HT-29 (cell line): Measurements from ENCODE around the gene HDAC6. TPM values are rescaled to one million over a fixed set of nuclear protein-coding genes. Genes with fewer than 3 reads are reported as not detected.
A peak's percentile ranks its signal among the peaks of the same experiment; 100 is the strongest.
"Not testable (repeated sequence)": the region's sequence is repeated elsewhere in the genome, so short reads cannot be mapped to it uniquely, and the experiment has no call there.

Source experiments
- DNase-seq: peaks from one replicate; pipeline ENCODE4 v3.0.0-alpha.2; 2015; ENCODE audit warnings: low spot score
- total RNA-seq: library from RNA; depleted of rRNA; stranded (reverse); fragments of >200 nt; shearing (Covaris generic); gene quantifications from 2 replicates; pipeline ENCODE4 v1.2.3, GENCODE V29; 2014

HDAC6 gene
- total RNA-seq, 1 experiment from 2014 or later, result 65.2 TPM

DNA sequence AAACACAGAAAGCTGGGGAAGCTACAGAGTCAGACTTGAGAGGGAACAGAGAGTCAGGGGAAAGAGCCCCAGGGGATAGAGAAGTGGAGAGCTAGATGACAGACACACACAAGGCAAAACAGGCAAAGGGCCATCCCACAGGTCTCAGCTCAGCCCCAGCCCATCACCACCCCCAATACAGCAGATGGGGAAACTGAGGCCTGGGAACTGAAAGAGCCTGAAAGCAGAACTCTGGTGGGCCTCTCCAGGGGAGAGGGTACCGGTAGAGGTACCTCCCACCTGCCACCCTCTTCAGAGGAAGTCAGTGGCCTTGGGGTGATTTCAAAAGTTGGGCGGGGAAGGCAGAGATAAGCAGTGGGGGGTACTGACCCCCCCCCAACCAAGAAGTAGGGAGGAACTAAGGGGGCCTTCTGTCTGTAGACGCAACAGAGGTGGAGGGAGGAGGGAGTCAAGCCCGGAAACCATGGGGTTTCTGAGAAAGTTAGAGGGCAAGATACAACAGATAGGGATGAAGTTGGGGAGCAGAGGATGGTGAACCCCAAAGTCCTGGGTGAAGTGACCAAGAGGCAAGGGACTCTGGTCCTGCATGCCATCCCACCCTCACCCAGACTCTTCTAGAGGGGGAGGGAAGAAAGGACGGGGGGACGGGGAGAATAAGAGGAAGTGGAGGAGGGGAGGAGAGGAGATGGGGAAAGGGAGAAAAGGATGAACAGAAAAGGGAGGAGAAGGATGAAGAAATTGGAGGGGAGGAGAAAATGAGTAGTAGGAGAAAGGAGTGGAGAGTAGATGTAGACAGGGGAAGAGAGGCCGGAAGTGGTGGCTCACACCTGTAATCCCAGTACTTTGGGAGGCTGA, 12.3 kb upstream of the HDAC6 start:
- DNase-seq, result no peak

DNA sequence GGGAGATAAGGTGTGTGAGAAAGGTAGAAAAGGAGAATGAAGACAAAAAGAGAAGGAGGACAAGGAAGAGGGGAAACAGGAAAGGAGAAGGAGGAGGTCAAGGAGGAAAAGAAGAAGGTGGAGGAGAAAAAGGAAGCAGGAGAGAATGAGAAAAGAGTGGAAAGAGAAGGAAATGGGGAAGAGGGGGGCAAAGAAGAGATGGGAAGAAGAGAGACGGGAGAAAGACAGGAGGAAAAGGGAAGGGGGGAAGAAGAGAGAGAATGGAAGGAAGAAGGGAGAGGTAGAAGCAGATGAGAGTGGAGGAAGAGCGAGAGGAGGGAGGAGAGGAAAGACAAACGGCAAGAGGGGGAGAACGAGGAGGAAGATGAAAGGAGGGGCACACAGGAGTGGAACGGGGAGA, 11.4 kb upstream of the HDAC6 start:
- no peak for DNase-seq

DNA sequence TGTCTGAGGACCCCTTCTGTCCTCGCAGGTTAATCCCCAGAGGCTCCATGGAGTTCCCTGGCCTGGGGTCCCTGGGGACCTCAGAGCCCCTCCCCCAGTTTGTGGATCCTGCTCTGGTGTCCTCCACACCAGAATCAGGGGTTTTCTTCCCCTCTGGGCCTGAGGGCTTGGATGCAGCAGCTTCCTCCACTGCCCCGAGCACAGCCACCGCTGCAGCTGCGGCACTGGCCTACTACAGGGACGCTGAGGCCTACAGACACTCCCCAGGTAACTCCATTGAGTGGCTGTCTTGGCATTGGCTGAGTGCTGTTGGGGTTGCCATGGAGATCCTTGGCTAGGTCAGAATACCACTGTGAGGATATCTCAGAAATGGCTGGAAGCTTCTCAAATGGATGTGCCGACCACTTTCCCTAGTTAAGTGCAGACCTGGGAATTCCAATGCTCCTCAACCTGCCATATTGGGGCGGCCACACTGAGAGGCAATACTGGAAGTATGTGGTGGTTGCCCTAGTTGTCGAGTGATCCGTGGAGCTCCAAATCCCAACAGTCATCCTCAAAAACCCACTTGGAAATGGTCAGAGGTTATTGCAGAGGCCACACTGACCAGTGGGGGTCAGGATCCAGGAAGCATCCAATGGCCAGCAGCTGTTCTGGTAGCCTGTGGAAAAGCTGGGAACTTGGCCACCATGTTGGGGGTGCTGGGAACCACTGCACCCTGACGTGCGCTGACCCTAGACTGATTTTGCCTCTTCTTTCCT, 10.6 kb upstream of the HDAC6 start:
- no peak for DNase-seq

DNA sequence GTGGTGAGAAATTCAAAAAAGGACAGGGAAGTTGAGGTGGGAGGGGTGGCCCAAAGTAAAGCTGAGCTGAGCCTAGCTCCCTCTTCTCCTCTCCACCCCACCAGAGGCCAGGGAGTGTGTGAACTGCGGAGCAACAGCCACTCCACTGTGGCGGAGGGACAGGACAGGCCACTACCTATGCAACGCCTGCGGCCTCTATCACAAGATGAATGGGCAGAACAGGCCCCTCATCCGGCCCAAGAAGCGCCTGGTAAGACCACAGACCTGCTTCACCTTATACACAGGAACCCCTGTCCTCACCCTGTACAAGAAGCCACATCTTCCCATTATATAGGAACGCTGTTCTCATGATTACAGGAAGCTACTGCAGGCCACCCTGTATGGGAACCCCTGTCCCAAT, 9.6 kb upstream of the HDAC6 start:
- DNase-seq, result no peak

DNA sequence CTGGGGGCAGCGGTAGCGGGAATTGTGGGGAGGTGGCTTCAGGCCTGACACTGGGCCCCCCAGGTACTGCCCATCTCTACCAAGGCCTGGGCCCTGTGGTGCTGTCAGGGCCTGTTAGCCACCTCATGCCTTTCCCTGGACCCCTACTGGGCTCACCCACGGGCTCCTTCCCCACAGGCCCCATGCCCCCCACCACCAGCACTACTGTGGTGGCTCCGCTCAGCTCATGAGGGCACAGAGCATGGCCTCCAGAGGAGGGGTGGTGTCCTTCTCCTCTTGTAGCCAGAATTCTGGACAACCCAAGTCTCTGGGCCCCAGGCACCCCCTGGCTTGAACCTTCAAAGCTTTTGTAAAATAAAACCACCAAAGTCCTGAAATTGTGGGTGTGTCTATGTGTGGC, 7.9 kb upstream of the HDAC6 start:
- no peak for DNase-seq

DNA sequence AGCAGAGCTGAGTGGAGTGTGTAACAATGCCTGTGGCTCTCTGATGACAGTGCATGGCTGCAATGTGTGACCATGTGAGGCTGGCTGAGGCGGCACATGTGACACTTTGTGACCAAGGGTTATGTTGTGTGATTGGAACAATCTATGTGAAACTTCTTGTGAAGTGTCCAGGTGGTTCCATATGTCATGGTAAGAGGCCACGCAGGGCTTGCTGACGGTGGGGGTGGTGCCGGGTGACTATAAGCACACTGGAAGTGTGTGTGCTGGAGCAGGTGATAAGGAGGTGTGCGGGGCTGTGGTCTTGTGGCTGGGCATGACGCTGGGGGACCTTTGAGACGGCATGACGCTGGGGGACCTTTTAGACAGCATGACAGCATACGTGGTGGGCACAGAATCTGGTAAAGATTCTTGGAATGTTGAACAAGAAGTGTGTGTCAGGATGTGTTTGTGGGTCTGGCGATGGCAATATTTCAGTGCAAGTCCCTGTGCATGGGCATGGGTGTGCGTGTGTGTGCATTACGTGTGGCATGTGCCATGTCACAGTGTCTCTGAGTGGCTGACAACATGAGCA, 7.4 kb upstream of the HDAC6 start:
- no peak for DNase-seq

DNA sequence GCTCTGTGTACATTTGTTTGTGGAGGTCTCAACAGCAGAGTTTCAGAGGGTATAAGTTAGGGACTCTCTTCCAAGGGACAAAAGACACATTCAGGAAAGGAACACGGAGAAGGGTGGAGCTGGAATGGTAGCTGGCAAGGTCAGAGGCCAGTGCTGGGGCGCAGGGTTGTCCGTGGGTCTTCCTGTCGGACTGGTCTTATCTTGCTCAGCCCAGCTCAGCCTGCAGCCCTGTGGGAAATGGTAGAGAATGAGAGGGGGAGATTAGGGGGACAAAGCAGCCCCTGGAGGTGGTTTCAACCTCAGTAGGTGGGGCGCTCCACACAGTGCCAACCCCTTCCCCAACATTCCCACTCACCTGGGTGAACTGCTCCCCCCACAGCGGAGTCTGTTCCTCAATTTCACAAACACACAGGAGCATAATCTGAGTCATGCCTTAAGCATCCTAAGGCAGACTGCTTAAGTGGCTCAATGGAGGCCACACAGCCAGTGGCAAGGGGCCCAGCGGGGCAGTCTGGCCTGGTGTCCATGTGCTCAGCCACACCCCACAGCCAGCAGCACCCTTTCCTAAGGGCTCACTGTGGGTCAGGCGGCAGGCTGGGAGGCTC, 6.9 kb upstream of the HDAC6 start:
- DNase-seq, result peak; percentile 55

DNA sequence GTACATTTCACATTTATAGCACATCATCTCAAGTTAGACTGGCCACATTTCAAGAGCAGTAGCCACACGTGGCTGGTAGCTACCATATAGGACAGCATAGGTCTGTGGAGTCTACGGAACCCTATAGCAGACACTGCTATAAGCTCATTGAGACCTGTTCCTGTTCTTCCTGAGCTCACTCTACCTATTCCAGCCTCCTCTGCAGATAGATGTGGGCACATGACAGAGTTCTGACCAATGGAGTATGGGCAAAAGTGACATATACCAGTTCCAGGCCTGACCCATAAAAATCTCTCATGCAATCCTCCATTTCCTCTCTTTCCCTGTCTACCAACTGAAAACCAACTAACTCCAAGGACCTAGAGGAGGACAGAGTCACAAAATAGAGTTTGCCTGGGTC, 3.5 kb upstream of the HDAC6 start:
- DNase-seq, result no peak

DNA sequence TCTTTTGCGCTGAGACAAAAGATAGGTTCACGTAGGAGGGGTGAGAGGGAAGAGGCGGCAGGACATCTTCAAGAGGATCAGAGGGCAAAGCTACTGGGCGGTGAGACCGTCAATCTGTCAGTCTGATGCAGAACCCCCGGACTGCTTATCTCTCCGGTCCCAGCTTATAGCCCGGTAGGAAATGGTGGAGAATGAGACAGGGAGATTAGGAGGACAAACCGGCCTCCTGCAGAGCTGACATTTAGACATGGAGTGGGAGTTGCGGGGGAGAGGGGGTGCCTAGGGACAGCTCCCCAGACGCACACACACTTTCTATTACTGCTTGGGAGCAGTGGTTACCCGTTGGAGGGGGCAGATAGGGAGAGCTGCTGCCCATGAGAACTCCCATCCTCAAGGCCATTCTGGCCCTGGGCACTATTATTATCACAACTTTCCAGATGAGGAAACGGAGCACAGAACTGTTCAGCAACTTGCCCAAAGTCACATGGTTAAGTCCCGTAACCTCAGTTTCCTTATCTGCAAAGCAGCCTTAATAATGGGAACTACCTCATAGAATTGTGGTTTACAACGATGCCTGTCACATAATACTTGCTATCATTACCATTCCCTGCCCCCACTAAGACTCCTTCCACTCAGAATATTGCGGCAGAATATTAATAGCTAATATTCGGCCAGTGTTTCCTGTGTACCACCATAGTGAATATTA, 1.1 kb upstream of the HDAC6 start:
- DNase-seq, result no peak

DNA sequence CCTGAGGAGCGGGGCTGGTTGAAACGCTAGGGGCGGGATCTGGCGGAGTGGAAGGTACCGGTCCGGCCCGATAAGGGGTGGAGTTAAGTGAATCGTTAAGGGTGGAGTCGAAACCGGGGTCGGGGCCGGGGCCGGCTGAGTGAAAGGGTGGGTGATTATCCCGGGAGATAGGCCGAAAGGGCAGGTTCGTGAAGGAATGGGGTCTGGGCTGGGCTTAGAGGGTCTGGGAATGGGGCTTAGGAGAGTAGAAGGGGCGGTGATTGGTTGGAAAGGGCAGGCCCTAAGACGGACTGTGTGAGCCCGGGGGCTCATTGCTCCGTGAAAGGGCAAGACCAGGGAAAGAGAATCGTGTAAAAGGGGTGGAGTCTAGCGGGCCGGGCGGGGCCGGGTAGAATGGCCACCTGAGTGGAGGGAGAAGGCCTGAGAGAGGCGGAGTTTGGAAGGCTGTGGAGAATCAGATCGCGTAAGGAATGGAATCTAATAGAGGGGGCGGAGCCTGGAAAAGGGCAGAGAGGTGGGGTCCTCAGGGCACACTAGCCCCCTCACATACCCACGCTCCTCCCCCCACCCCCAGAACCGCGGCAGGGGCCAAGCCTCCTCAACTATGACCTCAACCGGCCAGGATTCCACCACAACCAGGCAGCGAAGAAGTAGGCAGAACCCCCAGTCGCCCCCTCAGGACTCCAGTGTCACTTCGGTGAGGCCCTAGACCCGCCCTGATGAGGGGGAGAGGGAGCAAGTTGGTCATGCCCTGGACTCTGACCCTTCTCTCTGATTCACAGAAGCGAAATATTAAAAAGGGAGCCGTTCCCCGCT, 430 bp downstream of the HDAC6 start:
- DNase-seq, result peak; percentile 88

DNA sequence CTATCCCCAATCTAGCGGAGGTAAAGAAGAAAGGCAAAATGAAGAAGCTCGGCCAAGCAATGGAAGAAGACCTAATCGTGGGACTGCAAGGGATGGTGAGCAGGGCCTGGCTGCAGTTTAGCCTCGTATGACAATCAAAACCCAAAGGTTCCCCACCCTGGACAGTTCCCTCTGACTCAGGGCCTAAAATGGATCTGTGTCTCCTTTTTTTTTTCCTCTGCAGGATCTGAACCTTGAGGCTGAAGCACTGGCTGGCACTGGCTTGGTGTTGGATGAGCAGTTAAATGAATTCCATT, 986 bp downstream of the HDAC6 start:
- no peak for DNase-seq

DNA sequence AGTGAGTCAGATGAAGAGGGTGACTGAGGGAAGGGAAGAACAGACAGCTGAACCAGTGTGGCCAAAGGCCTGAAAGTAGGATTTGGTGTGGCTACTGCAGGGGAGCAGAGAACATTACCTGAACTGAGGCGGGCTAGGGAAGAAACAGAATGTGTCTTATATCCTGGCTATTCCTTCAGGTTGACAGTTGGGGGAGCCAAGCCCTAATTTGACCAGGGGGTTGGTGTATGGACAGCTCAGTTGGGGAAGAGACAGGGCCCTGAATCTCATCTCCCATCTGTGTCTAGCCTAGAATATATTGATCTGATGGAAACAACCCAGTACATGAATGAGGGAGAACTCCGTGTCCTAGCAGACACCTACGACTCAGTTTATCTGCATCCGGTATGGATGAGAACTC, 4.2 kb downstream of the HDAC6 start:
- DNase-seq, result no peak

DNA sequence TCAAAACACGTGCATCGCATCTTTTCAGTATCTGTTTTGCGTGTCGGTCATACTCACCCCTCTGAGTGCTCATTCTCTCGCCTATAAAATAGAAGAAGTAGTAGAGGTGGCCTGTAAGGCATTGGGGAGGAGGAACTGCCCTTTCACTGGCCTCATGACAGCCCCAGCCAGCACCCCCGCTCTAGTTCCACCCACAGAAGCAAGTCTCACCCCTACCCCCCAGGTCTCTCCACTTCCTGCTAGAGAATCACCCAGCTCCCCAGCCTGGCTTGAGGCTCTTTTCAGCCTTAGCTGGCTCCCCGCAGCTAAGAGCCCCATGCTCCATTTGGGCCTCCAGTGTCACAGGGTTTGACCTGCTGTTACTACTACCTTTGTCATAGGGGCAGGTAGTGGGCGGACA, 11.8 kb downstream of the HDAC6 start:
- DNase-seq, result no peak

DNA sequence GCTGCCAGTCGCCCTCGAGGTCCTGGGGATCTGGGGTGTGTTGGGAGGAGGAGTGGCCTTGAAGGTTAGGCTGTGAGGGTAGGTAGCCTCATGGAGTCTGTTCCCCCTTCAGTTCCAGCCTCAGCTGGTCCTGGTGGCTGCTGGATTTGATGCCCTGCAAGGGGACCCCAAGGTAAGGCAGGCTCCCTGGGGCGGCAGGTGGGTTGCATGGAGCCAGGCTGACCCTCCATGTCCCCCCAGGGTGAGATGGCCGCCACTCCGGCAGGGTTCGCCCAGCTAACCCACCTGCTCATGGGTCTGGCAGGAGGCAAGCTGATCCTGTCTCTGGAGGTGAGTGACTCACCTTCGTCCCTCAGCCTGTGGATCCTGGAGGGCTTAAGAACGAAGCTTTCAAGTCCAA, 12.9 kb downstream of the HDAC6 start:
- no peak for DNase-seq

DNA sequence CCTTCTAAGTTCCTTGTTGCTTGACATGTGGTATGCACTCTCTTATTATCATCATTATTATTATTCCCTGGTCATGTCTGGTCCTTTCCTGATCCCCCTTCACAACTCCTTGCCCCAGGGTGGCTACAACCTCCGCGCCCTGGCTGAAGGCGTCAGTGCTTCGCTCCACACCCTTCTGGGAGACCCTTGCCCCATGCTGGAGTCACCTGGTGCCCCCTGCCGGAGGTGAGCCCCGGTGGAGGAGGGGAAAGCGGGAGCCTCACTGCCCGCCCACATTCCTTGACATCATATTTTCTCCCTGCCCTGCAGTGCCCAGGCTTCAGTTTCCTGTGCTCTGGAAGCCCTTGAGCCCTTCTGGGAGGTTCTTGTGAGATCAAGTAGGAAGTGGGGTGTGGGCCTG, 13.4 kb downstream of the HDAC6 start:
- DNase-seq, result no peak

DNA sequence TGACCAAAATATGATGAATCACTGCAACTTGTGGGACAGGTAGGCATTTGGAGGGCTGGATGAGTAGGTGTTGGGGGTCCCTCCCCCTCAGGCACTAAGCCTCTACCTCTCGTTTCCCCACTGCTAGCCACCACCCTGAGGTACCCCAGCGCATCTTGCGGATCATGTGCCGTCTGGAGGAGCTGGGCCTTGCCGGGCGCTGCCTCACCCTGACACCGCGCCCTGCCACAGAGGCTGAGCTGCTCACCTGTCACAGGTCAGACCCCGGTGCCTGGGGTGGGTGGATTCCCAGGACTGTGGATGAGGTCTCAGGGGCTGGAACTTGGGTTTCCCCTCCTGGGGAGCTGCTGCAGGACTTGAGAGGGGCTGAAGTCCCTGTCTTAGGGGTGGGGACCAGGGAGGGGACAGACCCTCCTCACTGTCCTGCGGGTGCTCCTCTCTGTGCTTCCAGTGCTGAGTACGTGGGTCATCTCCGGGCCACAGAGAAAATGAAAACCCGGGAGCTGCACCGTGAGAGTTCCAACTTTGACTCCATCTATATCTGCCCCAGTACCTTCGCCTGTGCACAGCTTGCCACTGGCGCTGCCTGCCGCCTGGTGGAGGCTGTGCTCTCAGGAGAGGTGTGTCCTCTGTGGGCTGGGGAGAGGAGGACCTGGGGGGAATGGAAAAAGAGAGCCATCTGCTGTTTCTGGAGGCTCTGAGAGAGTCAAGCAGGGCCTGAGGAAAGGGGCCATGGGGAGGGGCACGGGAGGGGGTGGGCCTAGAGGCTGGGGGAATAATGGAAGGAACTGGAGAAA, 14.3 kb downstream of the HDAC6 start:
- DNase-seq, result no peak

DNA sequence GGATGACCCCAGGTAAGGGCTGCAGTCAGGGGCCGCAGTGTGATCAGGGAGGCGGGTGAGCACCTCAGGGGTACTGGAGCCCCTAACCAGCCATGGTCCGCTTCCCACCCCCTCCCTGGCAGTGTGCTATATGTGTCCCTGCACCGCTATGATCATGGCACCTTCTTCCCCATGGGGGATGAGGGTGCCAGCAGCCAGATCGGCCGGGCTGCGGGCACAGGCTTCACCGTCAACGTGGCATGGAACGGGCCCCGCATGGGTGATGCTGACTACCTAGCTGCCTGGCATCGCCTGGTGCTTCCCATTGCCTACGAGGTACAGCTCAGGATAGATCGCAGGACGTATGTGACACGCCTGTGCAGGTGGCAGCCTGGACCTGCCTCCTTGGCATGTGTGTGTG, 16.2 kb downstream of the HDAC6 start:
- DNase-seq, result no peak

DNA sequence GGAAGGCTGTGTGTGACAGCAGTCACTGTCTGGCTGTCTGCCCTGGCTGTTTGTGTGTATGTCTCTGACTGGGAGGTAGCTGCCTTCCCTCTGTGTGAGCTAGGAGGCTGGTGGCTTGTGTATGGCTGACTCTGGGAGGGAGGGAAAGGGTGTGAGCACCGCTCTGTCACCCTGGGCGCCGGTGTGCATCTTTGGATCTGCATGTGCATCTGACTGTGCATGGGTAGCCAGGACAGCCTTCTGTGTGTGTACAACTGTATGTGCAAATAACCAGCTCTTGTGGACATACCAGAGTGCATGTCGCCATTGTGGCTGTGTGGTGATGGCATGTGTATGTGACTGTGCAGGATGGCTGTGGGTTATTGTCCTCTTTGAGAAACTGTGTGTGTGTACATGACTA, 17.0 kb downstream of the HDAC6 start:
- DNase-seq, result no peak

DNA sequence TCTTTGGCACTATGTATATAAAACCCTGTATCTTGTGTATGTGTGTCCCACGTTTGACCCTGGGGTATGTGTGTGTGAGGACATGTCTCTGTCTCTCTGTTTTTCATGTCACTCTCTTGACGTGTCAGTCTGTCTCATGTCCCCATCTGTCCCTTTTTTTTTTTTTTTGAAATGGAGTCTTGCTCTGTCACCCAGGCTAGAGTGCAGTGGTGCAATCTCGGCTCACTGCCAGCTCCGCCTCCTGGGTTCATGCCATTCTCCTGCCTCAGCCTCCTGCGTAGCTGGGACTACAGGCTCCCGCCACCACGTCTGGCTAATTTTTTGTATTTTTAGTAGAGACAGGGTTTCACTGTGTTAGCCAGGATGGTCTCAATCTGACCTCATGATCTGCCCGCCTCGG, 17.5 kb downstream of the HDAC6 start:
- DNase-seq, result not testable (repeated sequence)

DNA sequence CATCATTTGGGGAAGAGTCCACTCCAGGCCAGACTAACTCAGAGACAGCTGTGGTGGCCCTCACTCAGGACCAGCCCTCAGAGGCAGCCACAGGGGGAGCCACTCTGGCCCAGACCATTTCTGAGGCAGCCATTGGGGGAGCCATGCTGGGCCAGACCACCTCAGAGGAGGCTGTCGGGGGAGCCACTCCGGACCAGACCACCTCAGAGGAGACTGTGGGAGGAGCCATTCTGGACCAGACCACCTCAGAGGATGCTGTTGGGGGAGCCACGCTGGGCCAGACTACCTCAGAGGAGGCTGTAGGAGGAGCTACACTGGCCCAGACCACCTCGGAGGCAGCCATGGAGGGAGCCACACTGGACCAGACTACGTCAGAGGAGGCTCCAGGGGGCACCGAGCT, 21.2 kb downstream of the HDAC6 start:
- no peak for DNase-seq
